Activated naive CD4-positive, alpha-beta T cell treated with anti-CD3 and anti-CD28 coated beads, Interleukin-2, amount 50 U/mL, for 24 hours (primary cell): Measurements from ENCODE around the gene MLXIP.
A peak's percentile ranks its signal among the peaks of the same experiment; 100 is the strongest.
"Not testable (repeated sequence)": the region's sequence is repeated elsewhere in the genome, so short reads cannot be mapped to it uniquely, and the experiment has no call there.

Experiments used
- H3K27ac Mint-ChIP-seq: one replicate; pipeline ENCODE4 v1.8.0; 2021; ENCODE audit warnings: mild to moderate bottlenecking, mixed read lengths
- H3K27me3 Mint-ChIP-seq: one replicate; pipeline ENCODE4 v1.8.0; 2021; ENCODE audit warnings: mixed read lengths
- H3K36me3 Mint-ChIP-seq: one replicate; pipeline ENCODE4 v1.8.0; 2021; ENCODE audit warnings: mixed read lengths
- H3K4me1 Mint-ChIP-seq: one replicate; pipeline ENCODE4 v1.8.0; 2021; ENCODE audit warnings: mixed read lengths
- H3K4me3 Mint-ChIP-seq: one replicate; pipeline ENCODE4 v1.8.0; 2021; ENCODE audit warnings: mild to moderate bottlenecking, mixed read lengths
- H3K9me3 Mint-ChIP-seq: one replicate; pipeline ENCODE4 v1.8.0; 2021; ENCODE audit warnings: mixed read lengths

MLXIP gene, protein sequence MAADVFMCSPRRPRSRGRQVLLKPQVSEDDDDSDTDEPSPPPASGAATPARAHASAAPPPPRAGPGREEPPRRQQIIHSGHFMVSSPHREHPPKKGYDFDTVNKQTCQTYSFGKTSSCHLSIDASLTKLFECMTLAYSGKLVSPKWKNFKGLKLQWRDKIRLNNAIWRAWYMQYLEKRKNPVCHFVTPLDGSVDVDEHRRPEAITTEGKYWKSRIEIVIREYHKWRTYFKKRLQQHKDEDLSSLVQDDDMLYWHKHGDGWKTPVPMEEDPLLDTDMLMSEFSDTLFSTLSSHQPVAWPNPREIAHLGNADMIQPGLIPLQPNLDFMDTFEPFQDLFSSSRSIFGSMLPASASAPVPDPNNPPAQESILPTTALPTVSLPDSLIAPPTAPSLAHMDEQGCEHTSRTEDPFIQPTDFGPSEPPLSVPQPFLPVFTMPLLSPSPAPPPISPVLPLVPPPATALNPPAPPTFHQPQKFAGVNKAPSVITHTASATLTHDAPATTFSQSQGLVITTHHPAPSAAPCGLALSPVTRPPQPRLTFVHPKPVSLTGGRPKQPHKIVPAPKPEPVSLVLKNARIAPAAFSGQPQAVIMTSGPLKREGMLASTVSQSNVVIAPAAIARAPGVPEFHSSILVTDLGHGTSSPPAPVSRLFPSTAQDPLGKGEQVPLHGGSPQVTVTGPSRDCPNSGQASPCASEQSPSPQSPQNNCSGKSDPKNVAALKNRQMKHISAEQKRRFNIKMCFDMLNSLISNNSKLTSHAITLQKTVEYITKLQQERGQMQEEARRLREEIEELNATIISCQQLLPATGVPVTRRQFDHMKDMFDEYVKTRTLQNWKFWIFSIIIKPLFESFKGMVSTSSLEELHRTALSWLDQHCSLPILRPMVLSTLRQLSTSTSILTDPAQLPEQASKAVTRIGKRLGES

DNA sequence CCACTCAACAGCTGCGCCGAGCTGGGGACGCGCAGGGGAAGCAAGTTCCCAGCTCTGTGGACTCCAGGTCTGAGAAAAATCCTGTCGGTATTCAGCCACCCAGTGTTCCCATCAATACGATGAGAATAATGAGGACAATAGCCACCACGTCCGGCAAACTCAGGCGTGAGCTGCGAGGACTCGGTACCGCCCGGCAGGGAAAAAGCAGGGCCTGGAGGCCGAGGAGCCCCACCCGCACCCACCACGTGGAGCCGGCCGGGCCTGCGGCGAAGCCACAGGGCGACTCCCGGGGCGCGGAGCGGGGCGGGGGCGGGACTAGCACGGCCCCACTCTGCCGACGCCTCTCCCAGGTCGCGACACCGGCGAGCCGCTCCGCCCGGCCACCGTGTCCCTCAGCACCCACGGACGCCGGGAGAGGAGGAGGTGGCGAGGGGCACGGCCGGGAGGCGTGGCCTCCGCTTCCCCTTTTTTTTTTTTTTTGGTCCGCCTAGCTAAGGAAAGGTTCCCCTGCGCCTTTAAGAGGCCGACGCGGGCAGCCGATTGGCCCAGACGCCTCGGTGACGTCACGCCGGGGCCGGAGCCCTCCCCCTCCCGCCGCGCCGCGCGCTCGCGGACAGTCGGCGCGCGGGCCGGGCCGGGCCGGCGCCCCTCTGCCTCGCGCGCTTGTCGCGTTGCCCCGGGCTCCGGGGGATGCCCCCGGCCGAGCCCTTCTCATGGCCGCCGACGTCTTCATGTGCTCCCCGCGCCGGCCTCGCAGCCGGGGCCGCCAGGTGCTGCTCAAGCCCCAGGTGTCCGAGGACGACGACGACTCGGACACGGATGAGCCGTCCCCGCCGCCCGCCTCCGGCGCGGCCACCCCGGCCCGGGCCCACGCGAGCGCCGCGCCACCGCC, at the start of gene MLXIP:
Gene MLXIP, plus strand, starts transcription at position 616 of the 892 bp plus-strand sequence. Its CDS starts 98 bp downstream, at position 714.
- Mint-ChIP-seq H3K27me3 (no peaks in the 10 kb centered on the region), H3K4me1 (peaks cover 31% of the 10 kb centered on the region), H3K4me3 (peak within 1 kb of the TSS; percentile 91), H3K27ac (peak within 1 kb of the TSS; percentile 94), H3K36me3 (no peaks in the 10 kb centered on the region), H3K9me3 (no peaks in the 10 kb centered on the region)

DNA sequence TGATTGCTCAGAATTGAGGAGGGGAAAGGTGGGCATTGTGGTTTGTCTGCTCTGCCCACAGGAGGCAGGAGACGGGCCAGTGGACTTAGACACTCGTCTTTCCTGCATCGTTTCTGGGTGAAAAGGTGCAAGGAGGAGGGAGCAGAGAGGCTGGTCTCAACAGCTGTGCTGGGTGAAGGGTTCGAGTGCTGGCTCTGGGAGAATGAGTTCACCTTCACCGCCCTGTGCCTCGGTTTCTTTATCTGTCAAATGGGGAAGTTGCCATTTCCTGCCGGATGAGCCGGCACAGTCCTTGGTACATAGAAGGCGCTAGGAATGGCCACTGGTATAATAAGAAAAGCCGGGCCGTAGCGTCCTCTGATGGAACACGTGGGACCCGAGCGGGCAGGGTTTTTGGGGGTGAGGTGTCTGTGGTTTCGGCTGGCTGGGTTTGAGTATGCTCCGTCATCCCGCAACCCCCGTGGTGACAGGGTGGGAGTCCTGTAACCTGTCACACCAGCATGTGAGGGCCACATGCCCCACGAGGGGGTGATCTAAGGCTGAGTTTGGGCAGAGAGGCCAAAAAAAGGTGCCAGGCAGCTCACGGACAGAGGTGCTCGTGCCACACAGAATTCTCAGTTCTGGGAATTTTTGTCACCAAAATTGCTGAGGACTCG, 49.5 kb upstream of the MLXIP start:
- H3K27me3 Mint-ChIP-seq = no peaks in the 10 kb centered on the region
- H3K4me3 Mint-ChIP-seq = no peak overlapping the region
- no peaks in the 10 kb centered on the region for H3K9me3 Mint-ChIP-seq
- no peaks in the 10 kb centered on the region for H3K36me3 Mint-ChIP-seq
- no peak overlapping the region for H3K27ac Mint-ChIP-seq
- H3K4me1 Mint-ChIP-seq = no peaks in the 10 kb centered on the region

DNA sequence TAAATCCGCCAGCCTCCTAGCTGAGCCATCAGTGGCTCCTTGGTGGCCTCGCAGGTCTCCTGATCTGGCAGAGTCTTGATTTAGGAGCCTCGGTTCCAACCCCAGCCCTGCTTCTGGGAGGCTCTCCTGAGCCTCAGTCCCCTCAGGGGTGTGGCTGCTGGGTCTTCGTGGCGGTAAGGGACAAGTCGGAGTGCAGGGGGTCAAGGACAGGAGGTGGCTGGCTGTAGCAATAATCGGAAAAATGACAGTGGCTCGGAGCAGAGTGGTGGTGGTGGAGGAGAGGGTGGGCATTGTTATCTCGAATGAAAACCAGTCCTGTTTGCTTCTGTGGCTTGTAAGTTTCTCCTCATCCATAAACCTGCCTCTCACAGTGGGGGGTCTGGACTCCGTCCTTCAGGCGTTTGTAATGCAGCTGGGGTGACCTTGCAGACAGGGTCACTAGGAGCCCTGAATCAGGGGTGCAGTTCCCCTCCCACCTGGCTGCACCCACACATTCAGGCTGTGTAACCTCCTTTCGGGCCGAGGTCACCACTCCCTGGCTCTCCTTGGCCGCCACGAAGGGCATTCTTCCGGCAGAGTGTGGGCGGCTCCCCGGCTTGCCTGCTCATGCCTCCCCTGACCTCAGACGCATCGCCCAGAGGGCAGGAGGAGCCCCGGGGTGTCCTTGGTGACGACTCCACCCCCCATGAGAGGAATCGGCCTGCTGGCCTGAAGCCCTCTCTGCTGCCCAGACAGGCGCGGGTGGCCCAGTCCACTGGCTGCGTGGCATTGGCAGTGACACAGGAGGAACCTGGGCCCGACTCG, 48.7 kb upstream of the MLXIP start:
- H3K27ac Mint-ChIP-seq = no peak overlapping the region
- H3K9me3 Mint-ChIP-seq = no peaks in the 10 kb centered on the region
- no peak overlapping the region for H3K4me3 Mint-ChIP-seq
- H3K27me3 Mint-ChIP-seq = no peaks in the 10 kb centered on the region
- H3K4me1 Mint-ChIP-seq = no peaks in the 10 kb centered on the region
- no peaks in the 10 kb centered on the region for H3K36me3 Mint-ChIP-seq

DNA sequence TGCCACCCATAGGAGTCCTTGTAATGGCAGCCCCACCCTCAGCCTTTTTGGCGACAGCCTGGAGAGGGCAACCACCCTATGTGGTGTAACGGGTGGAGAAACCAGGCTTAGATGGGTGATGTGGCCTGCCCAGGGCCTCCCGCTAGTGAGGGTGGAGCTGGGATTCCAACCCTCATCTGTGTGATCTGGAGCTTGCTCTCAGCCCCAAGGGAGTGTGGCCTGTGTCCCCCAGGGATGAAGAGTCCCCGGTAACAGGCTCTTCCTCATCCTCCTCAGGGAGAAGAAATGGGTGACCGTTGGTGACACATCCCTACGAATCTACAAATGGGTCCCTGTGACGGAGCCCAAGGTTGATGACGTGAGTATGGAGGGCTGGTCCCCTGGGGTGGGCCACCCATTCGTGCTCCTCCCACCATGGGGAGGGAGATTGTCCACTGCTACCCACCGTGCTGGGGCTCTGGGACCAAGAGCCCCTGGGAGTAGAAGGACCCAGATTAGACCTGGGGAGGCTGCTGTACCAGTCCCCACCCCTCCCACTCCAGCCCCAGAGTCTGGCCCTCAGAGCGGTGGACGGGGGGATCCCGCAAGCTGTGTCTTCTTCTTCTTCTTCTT, 48.0 kb upstream of the MLXIP start:
- Mint-ChIP-seq H3K36me3 (no peaks in the 10 kb centered on the region), H3K4me1 (no peaks in the 10 kb centered on the region), H3K4me3 (no peak overlapping the region), H3K27ac (no peak overlapping the region), H3K27me3 (no peaks in the 10 kb centered on the region), H3K9me3 (no peaks in the 10 kb centered on the region)

DNA sequence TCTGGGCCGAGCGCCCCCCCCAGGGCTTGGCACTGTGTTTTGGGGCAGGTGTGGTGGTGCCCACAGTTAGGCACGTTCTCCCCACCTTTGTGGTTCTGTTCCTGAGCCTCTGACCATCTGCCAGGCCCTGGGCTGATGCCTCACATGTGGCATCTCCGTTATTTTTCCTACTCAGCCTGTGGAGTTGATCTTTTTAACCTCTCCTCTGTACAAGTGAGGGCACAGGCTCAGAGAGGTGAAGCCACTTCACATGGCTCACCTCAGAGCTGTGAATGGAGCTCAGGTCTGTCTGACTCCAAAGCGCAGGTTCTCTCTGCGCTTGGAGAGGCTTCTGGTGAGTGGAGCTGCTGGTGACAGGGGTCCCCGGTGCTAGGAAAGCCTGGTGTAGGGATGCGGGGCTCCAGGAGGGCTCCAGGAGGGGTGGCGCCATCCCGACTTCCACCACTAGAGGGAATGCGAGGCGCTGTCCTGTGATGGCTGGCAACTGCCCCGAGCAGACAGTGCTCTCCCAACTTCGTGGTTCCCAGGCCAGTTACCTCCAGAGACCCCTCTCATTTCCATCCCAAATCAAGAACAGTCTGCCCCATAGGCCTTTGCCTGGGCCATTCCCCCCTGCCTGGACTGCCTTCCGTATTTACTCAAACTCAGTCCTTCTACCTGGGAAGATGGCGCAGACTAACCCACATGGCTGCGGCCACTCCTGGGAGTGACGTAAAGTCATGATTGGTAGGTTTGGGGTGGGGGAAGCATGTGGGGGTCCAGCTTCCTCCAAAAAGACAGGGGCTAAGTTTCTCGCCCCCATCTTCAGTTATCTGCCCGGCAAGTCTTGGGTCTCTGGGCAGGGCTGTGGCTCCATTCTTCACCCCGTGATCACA, 47.0 kb upstream of the MLXIP start:
- no peak overlapping the region for H3K4me3 Mint-ChIP-seq
- H3K4me1 Mint-ChIP-seq = no peaks in the 10 kb centered on the region
- no peaks in the 10 kb centered on the region for H3K27me3 Mint-ChIP-seq
- no peak overlapping the region for H3K27ac Mint-ChIP-seq
- no peaks in the 10 kb centered on the region for H3K9me3 Mint-ChIP-seq
- H3K36me3 Mint-ChIP-seq = no peaks in the 10 kb centered on the region

DNA sequence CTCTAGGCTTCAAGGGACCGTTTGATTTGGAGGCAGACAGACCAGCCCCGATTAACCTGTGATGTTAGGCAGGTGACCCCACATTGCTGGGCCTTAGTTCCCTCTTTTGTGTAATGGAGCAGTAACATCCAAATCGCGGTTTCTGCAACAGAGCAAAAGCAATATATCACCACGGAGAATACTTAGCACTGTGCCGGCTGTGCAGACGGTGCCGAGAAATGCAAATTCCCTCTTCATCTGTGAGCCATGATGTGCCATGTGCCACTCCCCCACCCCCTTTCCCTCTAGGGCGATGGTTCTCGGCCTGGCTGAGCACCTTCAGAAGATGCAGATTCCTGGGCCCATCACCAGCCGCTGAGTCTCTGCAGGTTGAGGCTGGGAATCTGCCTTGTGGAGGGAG, 46.0 kb upstream of the MLXIP start:
- Mint-ChIP-seq H3K4me1 (no peaks in the 10 kb centered on the region), H3K27me3 (no peaks in the 10 kb centered on the region), H3K27ac (no peak overlapping the region), H3K36me3 (no peaks in the 10 kb centered on the region), H3K9me3 (no peaks in the 10 kb centered on the region), H3K4me3 (no peak overlapping the region)

DNA sequence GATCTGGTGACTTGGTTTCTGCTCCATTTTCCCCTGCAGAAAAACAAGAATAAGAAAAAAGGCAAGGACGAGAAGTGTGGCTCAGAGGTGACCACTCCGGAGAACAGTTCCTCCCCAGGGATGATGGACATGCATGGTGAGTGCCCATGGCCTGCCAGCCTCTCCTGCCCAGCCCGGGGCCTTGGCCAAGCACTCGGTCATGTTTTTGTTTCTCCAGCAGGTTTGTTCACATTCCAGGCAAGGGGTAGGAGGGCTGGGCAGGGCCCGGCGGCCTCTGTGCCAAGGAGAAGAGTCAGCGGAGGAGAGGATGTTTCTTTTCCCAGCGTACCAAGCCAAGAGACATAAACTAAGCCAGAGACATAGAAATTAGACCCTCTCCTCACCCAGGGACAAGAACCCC, 43.3 kb upstream of the MLXIP start:
- Mint-ChIP-seq H3K36me3 (no peaks in the 10 kb centered on the region), H3K9me3 (no peaks in the 10 kb centered on the region), H3K4me3 (no peak overlapping the region), H3K4me1 (no peaks in the 10 kb centered on the region), H3K27ac (no peak overlapping the region), H3K27me3 (no peaks in the 10 kb centered on the region)

DNA sequence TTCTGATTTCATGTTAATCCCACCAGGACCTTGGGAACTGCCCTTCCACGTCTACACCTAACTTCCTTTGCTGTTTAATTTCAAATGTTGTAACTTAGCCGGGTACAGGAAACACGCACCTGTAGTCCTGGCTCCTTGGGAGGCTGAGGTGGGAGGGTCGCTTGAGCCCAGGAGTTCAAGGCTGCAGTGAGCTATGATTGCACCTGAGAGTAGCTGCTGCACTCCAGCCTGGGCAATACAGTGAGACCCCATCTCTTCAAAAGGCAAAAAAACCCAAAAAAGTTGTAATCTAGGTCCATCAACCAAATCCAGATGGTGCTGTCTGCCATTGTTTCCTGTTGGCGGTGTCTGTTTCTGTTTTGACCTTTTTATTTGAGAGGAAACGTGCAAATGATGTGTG, 42.4 kb upstream of the MLXIP start:
- no peak overlapping the region for H3K4me3 Mint-ChIP-seq
- no peaks in the 10 kb centered on the region for H3K27me3 Mint-ChIP-seq
- H3K27ac Mint-ChIP-seq = no peak overlapping the region
- H3K36me3 Mint-ChIP-seq = no peaks in the 10 kb centered on the region
- H3K9me3 Mint-ChIP-seq = no peaks in the 10 kb centered on the region
- no peaks in the 10 kb centered on the region for H3K4me1 Mint-ChIP-seq

DNA sequence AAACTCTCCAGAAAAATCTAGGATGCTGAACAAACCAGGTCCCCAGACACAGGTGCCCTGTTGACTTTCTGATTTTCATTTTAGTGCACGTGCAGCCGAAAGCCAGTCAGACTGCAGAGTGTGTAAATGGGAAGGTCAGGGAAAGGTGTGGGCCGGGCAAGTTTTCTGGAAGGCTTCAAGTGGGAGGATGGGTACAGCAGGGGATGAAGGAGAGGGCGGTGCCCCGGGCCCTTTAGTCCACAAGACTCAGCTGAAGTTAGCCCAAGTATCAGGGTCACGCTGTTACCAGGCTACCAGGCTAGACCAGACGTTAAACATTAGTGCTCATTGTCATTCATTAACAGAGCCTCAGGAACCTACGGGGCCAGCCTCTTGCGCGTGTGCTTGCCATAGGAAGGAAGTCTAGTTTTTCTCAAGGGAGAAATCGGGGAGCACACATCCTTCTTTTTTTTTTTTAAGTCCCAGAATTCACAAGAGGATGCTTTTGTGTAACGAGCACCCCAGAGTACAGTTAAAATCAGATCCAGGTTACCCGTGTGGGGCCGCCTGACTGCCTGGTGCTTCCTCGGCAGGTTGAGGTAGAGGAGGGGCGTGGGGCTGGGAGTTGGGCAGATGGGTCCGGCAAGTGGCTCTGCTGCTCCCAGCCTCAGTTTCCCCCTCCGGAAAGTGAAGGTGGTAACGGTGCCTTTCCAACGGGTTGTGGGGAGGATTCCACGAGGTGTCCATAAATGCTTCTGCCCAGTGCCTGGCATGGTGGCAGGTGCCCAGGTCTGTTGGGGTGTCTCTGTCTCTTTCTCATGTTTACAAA, 37.8 kb upstream of the MLXIP start:
- Mint-ChIP-seq H3K36me3 (no peaks in the 10 kb centered on the region), H3K4me3 (no peak overlapping the region), H3K27me3 (no peaks in the 10 kb centered on the region), H3K27ac (no peak overlapping the region), H3K4me1 (no peaks in the 10 kb centered on the region), H3K9me3 (no peaks in the 10 kb centered on the region)

DNA sequence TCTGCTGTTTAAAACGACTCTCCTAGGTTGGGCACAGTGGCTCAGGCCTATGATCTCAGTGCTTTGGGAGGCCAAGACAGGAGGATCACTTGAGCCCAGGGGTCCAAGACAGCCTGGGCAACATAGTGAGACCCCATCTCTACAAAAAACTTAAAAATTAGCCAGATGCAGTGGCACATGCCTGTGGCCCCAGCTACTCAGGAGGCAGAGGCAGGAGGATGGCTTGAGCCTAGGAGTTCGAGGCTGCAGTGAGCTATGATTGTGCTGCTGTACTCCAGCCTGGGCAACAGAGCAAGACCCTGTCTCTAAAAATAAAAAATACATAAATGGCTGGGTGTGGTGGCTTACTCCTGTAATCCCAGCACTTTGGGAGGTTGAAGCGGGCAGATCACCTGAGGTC, 37.1 kb upstream of the MLXIP start:
- H3K4me1 Mint-ChIP-seq, H3K27ac Mint-ChIP-seq, H3K36me3 Mint-ChIP-seq, H3K27me3 Mint-ChIP-seq, H3K4me3 Mint-ChIP-seq, H3K9me3 Mint-ChIP-seq: not testable (repeated sequence)

DNA sequence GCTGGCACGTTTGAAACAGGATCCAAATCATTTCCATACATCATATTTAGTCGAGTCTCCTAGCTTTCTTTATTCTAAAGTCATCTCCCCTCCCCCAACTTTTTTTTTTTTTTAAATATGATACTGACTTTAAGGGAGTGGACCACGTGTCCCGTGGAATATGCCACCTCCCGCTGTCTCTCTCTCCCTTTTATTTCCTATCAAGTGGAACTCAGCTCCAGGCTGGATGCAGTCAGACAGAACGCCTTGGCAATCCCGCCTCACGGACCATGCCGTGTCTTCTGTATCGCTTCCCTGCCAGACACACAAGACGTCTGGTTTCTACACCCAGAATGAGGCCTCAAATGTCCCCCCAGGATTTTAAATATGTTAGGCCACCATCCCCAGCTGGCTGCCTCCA, 35.6 kb upstream of the MLXIP start:
- no peaks in the 10 kb centered on the region for H3K4me1 Mint-ChIP-seq
- H3K9me3 Mint-ChIP-seq = no peaks in the 10 kb centered on the region
- no peaks in the 10 kb centered on the region for H3K27me3 Mint-ChIP-seq
- no peaks in the 10 kb centered on the region for H3K36me3 Mint-ChIP-seq
- H3K4me3 Mint-ChIP-seq = no peak overlapping the region
- H3K27ac Mint-ChIP-seq = no peak overlapping the region

DNA sequence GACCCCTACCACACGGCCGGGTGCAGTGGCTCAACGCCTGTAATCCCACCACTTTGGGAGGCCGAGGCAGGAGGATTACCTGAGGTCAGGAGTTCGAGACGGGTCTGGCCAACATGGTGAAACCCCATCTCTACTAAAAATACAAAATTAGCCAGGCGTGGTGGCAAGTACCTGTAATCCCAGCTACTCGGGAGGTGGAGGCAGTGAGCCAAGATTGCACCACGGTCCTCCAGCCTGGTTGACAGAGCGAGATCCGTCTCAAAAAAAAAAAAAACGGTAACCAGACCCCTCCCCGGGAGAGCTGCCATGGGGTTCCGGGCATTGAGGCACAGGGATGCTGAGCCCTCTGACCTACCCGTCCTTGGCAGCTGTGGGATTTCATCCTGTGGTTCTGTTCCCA, 35.1 kb upstream of the MLXIP start:
- H3K4me1 Mint-ChIP-seq = no peaks in the 10 kb centered on the region
- H3K27ac Mint-ChIP-seq = no peak overlapping the region
- no peaks in the 10 kb centered on the region for H3K36me3 Mint-ChIP-seq
- no peaks in the 10 kb centered on the region for H3K9me3 Mint-ChIP-seq
- no peaks in the 10 kb centered on the region for H3K27me3 Mint-ChIP-seq
- H3K4me3 Mint-ChIP-seq = no peak overlapping the region

DNA sequence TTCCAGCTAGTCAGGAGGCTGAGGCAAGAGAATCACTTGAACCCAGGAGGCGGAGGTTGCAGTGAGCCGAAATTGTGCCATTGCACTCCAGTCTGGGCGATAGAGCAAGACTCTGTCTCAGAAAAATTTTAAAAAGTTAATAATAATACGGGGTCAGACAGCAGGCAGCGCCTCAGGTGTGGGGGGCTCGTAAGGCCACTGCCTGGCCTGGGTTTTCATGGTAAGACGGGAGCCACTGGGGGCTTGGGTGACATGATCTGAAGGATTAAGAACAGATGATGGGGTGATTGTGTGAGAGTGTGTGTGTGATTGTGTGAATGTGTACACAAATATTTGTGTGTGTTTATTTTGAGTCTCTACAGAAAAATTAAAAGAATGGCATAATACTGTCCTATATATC, 33.3 kb upstream of the MLXIP start:
- no peaks in the 10 kb centered on the region for H3K9me3 Mint-ChIP-seq
- no peak overlapping the region for H3K4me3 Mint-ChIP-seq
- H3K27me3 Mint-ChIP-seq = no peaks in the 10 kb centered on the region
- H3K36me3 Mint-ChIP-seq = no peaks in the 10 kb centered on the region
- no peaks in the 10 kb centered on the region for H3K4me1 Mint-ChIP-seq
- H3K27ac Mint-ChIP-seq = no peak overlapping the region
